GM12878 (cell line): ENCODE data around the gene PGBD5. TPM values are rescaled to one million over a fixed set of nuclear protein-coding genes. Genes with fewer than 3 reads are reported as not detected.

Source experiments
- MLLT1 ChIP-seq: fragments of 450-650 bp; IDR thresholded peaks from 2 replicates; pipeline ENCODE4 v1.6.1; 2016; ENCODE audit warnings: mild to moderate bottlenecking
- NKRF ChIP-seq: fragments of 450-650 bp; conservative IDR thresholded peaks from 2 replicates; pipeline ENCODE4 v1.6.1; 2017; ENCODE audit warnings: mild to moderate bottlenecking, moderate library complexity
- PML ChIP-seq: IDR thresholded peaks from 2 replicates; pipeline ENCODE4 v1.6.1; 2012; ENCODE audit warnings: low read length, inconsistent platforms
- RFX5 ChIP-seq: IDR thresholded peaks from 2 replicates; pipeline ENCODE4 v1.6.1; 2011; ENCODE audit warnings: low read depth, low read length, improper control_type of control experiment
- TCF3 ChIP-seq: IDR thresholded peaks from 2 replicates; pipeline ENCODE4 v1.6.1; 2012; ENCODE audit warnings: low read depth, mild to moderate bottlenecking, low read length, borderline replicate concordance; ENCODE audit not compliant: insufficient read depth
- ZNF207 ChIP-seq: fragments of 450-650 bp; IDR thresholded peaks from 2 replicates; pipeline ENCODE4 v1.6.1; 2014; ENCODE audit warnings: antibody characterized with exemption, mild to moderate bottlenecking, borderline replicate concordance
- polyA plus RNA-seq, 11 experiments: library from polyadenylated mRNA; depleted of rRNA in 4 of 11; unstranded in 6 of 11; stranded (reverse) in 5 of 11; fragments of >200 nt; fragmentation: Nextera tagmentation in 4 of 11; fragmentation: Illumina TruSeq in 1 of 11; extraction: Ambion mirVana in 4 of 11; extraction: Trizol in 1 of 11; gene quantifications; 1 replicate in 1 of 11; 2 replicates in 10 of 11; pipeline versions ENCODE4 v1.2.1 to v1.2.3, GENCODE V29; 2011 to 2016; ENCODE audit warnings: inconsistent platforms in 2 of 11, missing spikeins in 2 of 11, low read depth in 1 of 11
- total RNA-seq, 4 experiments: library from RNA; depleted of rRNA in 3 of 4; stranded (reverse); fragments of >200 nt in 3 of 4; fragmentation: Illumina TruSeq in 1 of 4; extraction: Trizol in 1 of 4; gene quantifications; 2 replicates each; pipeline versions ENCODE4 v1.2.1 to v1.2.3, GENCODE V29; 2013 to 2021
- TF ChIP-seq, protein P1 (sequence below): IDR thresholded peaks from 2 replicates; pipeline ENCODE4 v1.6.1; 2011; ENCODE audit warnings: low read depth, mild to moderate bottlenecking, low read length, moderate library complexity, borderline replicate concordance; ENCODE audit errors: extremely low read depth
- TF ChIP-seq, protein P2 (sequence below): fragments of 450-650 bp; IDR thresholded peaks from 2 replicates; pipeline ENCODE4 v1.6.1; 2018; ENCODE audit warnings: mild to moderate bottlenecking, low read depth, moderate library complexity; ENCODE audit not compliant: partially characterized antibody

Gene PGBD5
- total and polyA plus RNA-seq, 10 of the 15 experiments (the other 5 are each of a cell fraction or from before 2014, with no cell fraction given) = 0.03 TPM; not detected in 9

GRCh38 chr1:230383425-230383824 is 42.7 kb downstream of the PGBD5 start (continued):
- no peak for TF ChIP-seq PML
- no peak for TF ChIP-seq NKRF
- TF ChIP-seq RFX5 = no peak
- TF ChIP-seq MLLT1 = no peak
- TF ChIP-seq, protein P1, sequence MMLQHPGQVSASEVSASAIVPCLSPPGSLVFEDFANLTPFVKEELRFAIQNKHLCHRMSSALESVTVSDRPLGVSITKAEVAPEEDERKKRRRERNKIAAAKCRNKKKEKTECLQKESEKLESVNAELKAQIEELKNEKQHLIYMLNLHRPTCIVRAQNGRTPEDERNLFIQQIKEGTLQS = no peak
- TF ChIP-seq, protein P2, sequence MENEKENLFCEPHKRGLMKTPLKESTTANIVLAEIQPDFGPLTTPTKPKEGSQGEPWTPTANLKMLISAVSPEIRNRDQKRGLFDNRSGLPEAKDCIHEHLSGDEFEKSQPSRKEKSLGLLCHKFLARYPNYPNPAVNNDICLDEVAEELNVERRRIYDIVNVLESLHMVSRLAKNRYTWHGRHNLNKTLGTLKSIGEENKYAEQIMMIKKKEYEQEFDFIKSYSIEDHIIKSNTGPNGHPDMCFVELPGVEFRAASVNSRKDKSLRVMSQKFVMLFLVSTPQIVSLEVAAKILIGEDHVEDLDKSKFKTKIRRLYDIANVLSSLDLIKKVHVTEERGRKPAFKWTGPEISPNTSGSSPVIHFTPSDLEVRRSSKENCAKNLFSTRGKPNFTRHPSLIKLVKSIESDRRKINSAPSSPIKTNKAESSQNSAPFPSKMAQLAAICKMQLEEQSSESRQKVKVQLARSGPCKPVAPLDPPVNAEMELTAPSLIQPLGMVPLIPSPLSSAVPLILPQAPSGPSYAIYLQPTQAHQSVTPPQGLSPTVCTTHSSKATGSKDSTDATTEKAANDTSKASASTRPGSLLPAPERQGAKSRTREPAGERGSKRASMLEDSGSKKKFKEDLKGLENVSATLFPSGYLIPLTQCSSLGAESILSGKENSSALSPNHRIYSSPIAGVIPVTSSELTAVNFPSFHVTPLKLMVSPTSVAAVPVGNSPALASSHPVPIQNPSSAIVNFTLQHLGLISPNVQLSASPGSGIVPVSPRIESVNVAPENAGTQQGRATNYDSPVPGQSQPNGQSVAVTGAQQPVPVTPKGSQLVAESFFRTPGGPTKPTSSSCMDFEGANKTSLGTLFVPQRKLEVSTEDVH = no peak
- no peak for TF ChIP-seq TCF3
- no peak for TF ChIP-seq ZNF207
